Fibroblast of skin of scalp (primary cell): Measurements from ENCODE around the gene CASK.

Experiments
- DNase-seq: peaks from one replicate; pipeline ENCODE4 v3.0.0-alpha.2; 2013

The CASK gene

DNA sequence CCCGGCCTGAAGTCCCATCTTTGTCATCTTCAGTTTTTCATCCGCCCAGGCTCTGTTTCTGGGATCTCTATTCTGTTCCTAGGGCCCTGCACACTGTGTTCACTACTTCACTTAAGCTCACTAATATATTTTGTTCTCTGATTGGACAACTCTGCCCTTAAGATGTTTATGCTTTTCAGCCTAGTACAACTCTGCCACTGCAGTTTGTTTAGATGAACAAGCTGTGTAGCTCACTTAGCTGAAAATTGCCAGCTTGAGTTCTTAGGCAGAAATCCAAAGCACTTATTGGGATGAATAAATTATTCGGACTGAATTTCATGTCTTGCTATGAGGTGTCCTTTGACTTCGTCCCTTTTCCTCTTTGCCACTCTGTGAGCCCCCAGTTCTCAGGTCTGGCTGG is 415.4 kb downstream of the CASK start:
- no peak for DNase-seq

DNA sequence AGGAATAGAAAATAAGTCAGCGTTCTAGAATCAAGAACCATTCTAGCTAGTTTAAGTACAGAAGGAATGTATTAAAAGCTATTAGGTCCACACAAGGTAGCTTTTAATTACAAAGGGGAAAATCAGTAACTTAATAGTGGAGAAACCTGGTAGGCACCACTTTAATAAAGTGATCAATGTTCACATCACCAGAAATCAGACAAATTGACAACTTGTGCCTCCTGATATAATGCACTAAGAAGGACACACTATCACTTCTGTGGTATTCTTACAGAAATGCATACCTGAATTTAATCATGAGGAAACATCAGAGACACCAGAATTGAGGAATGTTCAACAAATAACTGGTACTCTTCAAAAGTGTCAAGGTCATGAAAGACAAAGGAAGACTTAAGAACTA is 421.4 kb downstream of the CASK start:
- no peak for DNase-seq

DNA sequence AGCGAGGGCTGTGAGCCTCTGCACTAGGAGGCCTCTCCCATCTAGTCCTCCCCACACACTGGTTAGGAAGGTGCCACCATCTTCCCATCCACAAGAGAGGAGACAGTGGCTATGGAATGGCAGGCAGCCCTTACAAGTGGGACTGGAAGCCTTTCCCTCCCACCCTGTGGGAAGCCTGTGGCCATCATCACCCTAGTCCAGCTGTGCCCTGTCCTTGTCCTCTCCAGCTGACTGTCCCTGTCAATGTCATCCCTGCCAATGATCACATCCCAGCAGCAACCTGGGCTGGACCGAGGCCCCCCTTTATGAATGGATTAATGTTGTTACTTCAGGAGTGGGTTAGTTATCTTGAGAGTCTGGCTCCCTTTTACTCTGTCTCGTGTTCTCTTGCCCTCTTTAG is 423.4 kb downstream of the CASK start:
- no peak for DNase-seq

GRCh38 chrX:41499195-41499594 is 424.2 kb downstream of the CASK start:
- no peak for DNase-seq

GRCh38 chrX:41491267-41492004 is 431.9 kb downstream of the CASK start:
- DNase-seq: peak; percentile 74

- no peak for DNase-seq
Observed at GRCh38 chrX:41490446-41490845, 432.9 kb downstream of the CASK start.

DNA sequence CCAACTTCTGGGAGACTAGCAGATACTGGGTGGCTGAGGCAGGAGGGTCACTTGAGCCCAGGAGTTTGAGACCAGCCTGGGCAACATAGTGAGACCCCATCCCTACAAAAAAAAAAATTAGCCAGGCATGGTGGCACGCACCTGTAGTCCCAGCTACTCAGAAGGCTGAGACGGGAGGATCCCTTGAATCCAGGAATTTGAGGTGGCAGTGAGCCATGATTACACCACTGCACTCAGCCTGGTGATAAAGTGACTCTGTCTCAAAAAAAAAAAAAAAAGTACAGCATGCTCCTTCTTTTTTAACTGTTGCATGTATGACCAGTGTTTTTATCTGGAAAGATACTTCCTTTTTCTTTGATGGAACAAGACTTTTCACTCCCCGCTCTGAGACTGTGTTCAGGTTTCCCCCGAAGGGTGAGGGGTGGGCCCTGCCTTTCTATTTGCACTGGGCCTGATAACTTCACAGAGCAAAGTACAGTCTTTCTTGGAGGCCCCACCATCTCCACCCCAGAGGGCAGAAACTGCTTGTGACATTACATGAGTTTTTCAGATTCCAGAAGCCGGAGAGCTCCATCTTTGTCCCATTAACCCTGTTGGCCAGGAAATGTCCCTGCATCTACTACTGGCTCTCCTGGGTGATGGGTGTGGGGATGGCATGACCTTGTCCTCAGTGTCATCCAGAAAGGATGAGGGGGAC is 441.1 kb downstream of the CASK start:
- DNase-seq: no peak

GRCh38 chrX:41481264-41482109 is 441.9 kb downstream of the CASK start:
- DNase-seq: peak; percentile 4

DNA sequence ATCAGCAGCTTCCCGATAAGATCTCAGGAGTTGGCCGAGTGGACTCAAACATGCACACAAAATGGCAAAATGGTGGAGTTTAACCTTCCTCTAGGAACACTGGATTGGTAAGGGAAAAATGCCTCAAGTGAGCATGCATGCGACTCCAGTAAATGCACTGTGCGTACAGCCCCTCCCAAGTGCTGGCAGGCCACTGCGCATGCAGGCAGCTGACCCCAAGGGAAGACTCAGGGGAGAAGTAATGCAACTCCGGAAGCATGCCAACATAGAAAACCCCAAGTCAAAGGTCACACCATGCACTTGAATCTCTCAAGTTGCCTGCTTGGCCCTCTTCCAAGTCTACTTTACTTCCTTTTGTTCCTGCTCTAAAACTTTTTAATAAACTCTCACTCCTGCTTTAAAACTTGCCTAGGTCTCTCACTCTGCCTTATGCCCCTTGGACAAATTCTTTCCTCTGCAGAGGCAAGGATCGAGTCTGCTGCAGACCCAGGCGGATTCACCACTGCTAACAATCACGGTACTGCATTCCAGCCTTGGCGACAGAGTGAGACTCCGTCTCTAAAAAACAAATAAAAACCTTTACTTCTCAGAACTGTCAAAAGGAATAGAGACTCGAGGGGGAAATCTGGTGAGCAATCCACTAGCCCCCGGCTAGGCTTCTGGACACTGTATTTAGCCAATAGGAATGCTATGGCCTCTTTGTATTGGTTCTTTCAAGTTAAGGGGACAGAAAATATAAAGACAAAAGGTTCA is 442.7 kb downstream of the CASK start:
- DNase-seq: no peak

DNA sequence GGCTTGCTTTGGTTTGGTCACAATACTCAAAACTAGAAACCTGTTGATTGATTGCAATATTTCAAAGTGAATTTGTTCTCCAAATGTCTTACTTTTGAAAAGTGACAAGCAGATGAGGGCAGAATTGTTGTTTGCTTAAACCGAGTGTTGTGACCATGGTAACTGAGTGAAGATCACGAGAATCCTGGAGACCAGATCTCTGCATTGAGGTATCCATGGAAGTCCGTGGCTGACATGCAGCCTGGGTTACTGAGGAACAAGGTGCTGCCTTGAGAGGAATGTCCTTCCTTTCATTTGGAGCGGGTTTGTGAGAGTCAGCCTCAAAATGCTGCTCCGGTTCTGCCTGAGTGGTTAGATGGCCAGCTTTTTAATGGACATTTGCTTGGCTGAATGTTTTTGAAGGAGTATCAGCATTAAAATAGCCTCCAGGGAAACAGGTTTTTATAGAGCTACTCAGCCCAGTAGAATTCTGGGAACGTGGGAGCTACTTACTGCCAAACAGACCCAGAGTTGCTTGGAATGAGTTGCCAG is 444.9 kb downstream of the CASK start:
- DNase-seq: no peak

GRCh38 chrX:41475591-41476241 is 447.6 kb downstream of the CASK start:
- DNase-seq: no peak

DNA sequence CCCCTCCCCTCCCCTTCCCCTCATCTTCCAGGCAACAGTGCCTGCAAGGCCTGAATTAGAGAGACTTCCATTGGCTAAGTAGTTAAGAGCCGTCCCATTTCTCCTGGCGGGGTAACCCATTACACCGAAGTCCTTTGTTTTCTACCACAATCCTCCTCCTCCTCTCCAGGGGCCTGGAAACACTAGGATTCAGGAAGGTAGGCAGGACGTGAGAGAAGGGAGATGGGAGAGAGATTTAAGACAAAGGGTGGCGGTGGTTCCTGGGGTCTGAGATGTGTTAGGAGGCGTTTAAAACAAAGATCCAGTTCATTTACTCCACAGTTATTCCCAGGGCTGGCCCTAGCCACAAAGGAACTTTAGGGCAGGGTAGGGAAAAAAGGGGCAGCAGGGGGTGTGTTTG is 448.2 kb downstream of the CASK start:
- no peak for DNase-seq

DNA sequence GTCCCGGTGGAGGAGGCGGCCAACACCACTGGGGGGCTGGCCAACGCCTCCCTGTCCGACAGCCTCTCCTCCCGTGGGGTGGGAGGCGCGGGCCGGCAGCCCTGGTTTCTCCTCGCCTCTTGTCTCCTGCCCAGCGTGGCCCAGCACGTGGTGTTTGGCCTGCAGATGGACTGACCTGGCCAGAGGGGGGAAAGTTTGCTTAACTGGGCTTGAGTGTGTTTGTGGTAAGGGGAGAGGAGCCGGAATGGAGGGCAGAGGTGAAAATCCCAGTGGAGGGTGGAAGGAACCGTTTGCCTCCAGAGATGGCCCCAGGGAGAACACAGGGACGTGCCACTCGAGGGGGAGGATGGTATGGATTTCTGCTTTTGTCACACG is 448.6 kb downstream of the CASK start:
- DNase-seq: no peak

DNA sequence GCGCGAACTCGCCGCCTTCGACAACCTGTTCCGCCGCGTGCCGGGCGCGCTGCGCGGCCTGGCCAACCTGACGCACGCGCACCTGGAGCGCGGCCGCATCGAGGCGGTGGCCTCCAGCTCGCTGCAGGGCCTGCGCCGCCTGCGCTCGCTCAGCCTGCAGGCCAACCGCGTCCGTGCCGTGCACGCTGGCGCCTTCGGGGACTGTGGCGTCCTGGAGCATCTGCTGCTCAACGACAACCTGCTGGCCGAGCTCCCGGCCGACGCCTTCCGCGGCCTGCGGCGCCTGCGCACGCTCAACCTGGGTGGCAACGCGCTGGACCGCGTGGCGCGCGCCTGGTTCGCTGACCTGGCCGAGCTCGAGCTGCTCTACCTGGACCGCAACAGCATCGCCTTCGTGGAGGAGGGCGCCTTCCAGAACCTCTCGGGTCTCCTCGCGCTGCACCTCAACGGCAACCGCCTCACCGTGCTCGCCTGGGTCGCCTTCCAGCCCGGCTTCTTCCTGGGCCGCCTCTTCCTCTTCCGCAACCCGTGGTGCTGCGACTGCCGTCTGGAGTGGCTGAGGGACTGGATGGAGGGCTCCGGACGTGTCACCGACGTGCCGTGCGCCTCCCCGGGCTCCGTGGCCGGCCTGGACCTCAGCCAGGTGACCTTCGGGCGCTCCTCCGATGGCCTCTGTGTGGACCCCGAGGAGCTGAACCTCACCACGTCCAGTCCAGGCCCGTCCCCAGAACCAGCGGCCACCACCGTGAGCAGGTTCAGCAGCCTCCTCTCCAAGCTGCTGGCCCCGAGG is 449.2 kb downstream of the CASK start:
- no peak for DNase-seq

DNA sequence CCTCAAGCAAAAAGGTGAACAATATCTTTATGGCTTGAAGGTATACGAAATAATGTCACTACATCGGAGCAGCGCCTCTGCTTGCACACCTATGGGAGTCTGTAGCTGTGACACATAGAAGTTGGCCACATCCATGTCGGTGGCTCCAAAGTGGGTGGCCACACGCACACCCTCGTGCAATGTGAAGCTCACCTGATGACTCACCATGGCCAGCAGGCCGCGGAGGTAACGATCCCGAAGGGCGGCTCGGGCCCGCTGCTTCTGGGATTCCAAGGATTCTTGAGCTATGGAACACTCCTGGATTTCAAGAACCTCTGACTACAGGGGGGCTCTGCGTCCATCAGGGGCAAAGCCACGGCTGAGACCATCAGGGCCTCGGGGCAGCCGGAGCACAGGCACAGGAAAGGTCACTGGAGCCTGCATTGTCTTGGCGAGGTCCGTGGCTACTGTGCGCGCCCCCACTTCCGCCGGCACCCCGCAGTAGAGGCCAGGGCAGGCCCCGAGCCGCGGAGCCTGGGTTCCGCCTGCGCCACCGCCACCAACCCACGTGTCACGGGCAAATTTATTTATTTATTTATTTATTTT is 451.0 kb downstream of the CASK start:
- no peak for DNase-seq

DNA sequence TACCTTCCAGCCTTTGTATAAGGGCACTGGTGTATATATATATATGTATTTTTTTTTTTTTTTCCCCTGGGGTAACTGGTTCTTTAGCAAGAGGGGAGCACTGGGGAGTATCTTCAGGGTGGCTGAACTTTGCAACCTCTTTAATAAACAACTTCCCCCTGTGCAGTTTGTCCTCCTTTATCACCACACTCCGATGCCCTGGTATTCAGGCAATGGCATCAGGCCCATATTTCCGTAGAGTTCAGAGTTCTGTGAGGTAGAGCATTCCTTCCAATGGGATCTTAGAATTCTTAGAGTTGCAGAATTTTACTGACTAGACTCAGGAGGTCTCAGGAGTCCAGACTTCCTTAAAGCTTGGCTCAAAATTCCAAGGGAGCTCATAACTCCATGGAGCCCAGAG is 451.6 kb downstream of the CASK start:
- no peak for DNase-seq

DNA sequence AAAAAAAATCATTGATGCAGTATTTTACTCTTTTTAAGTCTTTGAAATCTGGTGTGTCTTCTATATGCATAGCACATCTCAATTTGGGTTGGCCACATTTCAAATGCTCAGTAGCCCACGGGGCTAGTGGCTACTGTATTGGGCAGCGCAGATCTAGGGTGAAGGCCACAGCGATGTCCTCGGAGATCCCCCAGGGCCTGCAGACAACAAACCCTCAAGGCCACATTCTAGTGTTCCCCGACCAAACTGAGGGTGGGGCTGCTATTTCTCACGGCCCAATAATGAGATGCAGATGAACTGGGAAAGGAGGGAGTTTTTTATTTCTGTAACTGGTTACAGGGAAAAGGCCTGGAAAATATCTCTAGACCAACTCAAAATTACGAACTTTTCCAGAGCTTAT is 452.6 kb downstream of the CASK start:
- no peak for DNase-seq

DNA sequence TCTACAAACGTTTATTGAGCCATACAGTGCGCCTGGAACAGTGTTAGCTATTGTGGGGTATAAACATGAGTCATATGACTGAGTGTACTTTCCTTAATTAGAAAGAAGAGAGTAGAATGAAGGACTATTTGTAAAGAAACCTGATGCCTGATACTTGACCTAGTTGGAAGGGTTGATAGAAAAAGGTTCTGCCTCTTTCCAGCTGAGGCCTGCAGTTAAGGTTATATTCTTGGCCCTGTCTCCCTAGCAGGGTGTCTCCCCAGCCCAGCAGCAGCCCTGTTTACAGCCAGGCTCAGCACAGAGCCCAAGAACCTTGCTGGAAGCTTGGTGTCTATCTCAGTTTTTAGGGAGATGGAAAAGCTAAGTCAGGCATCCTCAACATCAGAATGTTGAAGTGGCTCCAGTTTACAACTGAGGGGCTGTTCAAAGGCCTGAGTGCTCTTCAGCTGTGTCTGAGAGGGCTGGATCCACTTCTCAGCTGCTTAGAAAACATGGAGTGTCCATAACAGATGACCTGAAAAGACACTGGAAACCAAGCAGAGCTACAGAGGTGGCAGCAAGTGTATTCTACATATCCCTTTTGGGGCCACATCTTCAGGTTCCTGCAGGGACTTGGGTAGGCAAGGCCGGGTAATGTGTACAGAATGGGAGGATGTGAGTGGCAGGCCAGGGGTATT is 454.6 kb downstream of the CASK start:
- DNase-seq: no peak
